Gastroesophageal sphincter (tissue), 4 donors: ENCODE results near the gene FNDC3A. TPM values are rescaled to one million over a fixed set of nuclear protein-coding genes. Genes with fewer than 3 reads are reported as not detected.

ENCODE experiments used
- ATAC-seq: fragments of 150-250 bp; one replicate; pipeline ENCODE4 v1.9.1; 2016; ENCODE audit warnings: mild to moderate bottlenecking, moderate library complexity
- H3K27ac ChIP-seq, 4 donors: fragments of 200-600 bp; sonication (generic) in 3 of 4; 1 replicate in 3 of 4; 2 replicates in 1 of 4; pipeline ENCODE4 v1.5.1; 2016 to 2019
- H3K27me3 ChIP-seq: fragments of 200-600 bp; sonication (generic); one replicate; pipeline ENCODE4 v1.5.1; 2019
- H3K36me3 ChIP-seq, 2 donors: fragments of 200-600 bp; sonication (generic); one replicate each; pipeline ENCODE4 v1.5.1; 2019; ENCODE audit warnings: control low read depth in 1 of 2
- H3K4me1 ChIP-seq, 3 donors: fragments of 200-600 bp; sonication (generic); 1 replicate in 2 of 3; 2 replicates in 1 of 3; pipeline ENCODE4 v1.5.1; 2016 to 2019; ENCODE audit warnings: control low read depth in 2 of 3
- H3K4me3 ChIP-seq, 2 donors: fragments of 200-600 bp; sonication (generic); one replicate each; pipeline ENCODE4 v1.5.1; 2019; ENCODE audit warnings: mild to moderate bottlenecking in 1 of 2, moderate library complexity in 1 of 2
- H3K9me3 ChIP-seq, 3 donors: fragments of 200-600 bp; sonication (generic); one replicate each; pipeline ENCODE4 v1.5.1; 2017 to 2019; ENCODE audit warnings: control low read depth in 2 of 3
- EP300 ChIP-seq: sonication (generic); formaldehyde crosslinking; IDR thresholded peaks from one replicate; pipeline ENCODE4 v1.6.1; 2017; ENCODE audit warnings: antibody characterized with exemption, mild to moderate bottlenecking
- POLR2A ChIP-seq, 2 donors: fragments of 450-650 bp; IDR thresholded peaks; one replicate each; pipeline ENCODE4 v1.6.1; 2017; ENCODE audit warnings: antibody characterized with exemption in 2 of 2, mild to moderate bottlenecking in 2 of 2, moderate library complexity in 1 of 2
- POLR2AphosphoS5 ChIP-seq: sonication (generic); formaldehyde crosslinking; IDR thresholded peaks from one replicate; pipeline ENCODE4 v1.6.1; 2017; ENCODE audit warnings: antibody characterized with exemption
- WGBS, 2 donors: methylation state at CpG; one replicate each; pipeline ENCODE4 v1.1.5; 2018; ENCODE audit warnings: low coverage in 1 of 2; 5-methylcytosine and 5-hydroxymethylcytosine counted together
- total RNA-seq, 4 donors: library from RNA; depleted of rRNA; stranded (reverse); fragments of >200 nt; gene quantifications; one replicate each; pipeline ENCODE4 v1.1.0, GENCODE V29; 2016
- TF ChIP-seq, protein P1 (sequence below), 4 experiments: fragments of 200-600 bp in 2 of 4; fragments of 450-650 bp in 2 of 4; sonication (generic) in 1 of 4; IDR thresholded peaks; one replicate each; pipeline ENCODE4 v1.5.1; 2017 to 2019; ENCODE audit warnings: antibody characterized with exemption in 4 of 4, mild to moderate bottlenecking in 2 of 4, moderate library complexity in 2 of 4

FNDC3A gene
- total RNA-seq, 4 donors from 2014 or later: 36.4 to 55.9 (median 47.8) TPM

DNA sequence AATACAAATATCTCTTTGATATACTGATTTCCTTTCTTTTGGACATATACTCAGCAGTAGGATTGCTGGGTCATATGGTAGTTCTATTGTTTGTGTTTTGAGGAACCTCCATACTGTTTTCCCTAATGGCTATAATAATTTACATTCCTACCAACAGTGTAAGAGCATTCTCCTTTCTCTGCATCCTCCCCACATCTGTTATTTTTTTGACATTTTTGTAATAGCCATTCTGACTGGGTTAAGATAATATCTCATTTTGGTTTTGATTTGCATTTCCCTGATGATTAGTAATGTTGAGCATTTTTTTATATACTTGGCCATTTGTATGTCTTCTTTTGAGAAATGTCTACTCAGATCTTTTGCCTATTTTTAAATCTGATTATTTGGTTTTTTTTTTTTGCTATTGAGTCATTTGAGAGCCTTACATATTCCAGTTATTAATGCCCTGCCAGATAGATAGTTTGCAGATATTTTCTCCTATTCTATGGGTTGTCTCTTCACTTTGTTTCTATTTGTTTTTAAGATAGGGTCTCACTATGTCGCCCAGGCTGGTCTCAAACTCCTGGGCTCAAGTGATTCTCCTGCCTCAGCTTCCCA, 95.7 kb downstream of the FNDC3A start:
- peaks cover 0 to 15% of the 10 kb centered on the region in 2 donors for H3K36me3 ChIP-seq

DNA sequence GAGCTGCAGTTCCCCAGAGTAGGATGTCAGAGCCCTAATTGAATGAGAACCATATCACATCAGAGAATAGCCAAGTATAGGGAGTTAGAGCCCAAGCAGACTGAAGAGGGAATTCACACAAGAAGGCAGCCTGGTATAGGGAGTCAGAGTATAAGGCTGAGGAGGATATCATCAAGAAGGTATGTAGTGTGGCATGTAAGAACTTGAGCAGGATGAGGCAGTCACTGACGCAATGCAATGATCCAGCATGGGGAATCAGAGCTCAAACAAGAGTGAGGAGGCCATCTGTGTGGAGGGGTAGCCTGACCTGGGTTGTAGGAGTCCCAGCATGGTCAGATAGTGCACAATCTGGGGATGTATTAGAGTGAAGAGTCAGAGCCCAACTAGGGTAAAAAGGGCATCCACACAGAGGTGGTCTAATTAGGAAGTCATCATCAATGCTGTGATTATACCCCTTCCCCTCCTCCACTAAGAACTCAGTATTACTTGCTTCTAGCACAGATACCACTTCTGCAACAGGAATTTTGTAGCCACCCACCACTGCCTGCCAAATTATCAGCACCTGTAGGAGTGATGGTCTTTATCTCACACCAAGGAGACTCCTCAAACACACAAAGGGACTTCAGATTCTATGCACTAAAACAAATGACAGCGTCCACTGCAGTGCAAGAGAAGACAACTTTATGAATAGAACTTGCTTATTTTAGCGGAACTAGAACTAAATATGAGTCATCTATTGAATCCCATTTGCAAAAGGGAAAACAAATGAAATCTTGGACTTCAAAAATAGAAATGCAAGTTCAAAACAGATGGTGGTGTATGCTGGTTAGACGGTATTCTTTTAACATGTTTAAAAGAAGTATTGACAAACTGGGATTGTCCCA, 107.2 kb downstream of the FNDC3A start:
- Histone ChIP-seq H3K27ac (no peak overlapping the region), H3K9me3 (no peaks in the 10 kb centered on the region), H3K27me3 (no peaks in the 10 kb centered on the region), H3K36me3 (no peaks in the 10 kb centered on the region), H3K4me1 (no peaks in the 10 kb centered on the region), H3K4me3 (no peak overlapping the region)
- TF ChIP-seq POLR2AphosphoS5 (no peak), EP300 (no peak), POLR2A (IDR thresholded peaks at IDR 0.05) (no peak)
- TF ChIP-seq, protein P1, sequence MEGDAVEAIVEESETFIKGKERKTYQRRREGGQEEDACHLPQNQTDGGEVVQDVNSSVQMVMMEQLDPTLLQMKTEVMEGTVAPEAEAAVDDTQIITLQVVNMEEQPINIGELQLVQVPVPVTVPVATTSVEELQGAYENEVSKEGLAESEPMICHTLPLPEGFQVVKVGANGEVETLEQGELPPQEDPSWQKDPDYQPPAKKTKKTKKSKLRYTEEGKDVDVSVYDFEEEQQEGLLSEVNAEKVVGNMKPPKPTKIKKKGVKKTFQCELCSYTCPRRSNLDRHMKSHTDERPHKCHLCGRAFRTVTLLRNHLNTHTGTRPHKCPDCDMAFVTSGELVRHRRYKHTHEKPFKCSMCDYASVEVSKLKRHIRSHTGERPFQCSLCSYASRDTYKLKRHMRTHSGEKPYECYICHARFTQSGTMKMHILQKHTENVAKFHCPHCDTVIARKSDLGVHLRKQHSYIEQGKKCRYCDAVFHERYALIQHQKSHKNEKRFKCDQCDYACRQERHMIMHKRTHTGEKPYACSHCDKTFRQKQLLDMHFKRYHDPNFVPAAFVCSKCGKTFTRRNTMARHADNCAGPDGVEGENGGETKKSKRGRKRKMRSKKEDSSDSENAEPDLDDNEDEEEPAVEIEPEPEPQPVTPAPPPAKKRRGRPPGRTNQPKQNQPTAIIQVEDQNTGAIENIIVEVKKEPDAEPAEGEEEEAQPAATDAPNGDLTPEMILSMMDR (IDR thresholded peaks at IDR 0.05): no peak
- ATAC-seq: no peak
- 72 to 82% methylated on average over 3 of the region's 4 CpGs for WGBS, 2 donors

More for the DNA sequence above, 95.7 kb downstream of the FNDC3A start:
- no peak overlapping the region for H3K4me3 ChIP-seq
- TF ChIP-seq, protein P1 (IDR thresholded peaks at IDR 0.05): no peak
- no peak for TF ChIP-seq EP300
- no peak for TF ChIP-seq POLR2A (IDR thresholded peaks at IDR 0.05)
- no peak for TF ChIP-seq POLR2AphosphoS5
- H3K9me3 ChIP-seq: no peaks in the 10 kb centered on the region
- ATAC-seq: no peak
- no peak overlapping the region for H3K27ac ChIP-seq
- 88 to 100% methylated on average over 1 of the region's 1 CpG for WGBS, 2 donors
- H3K4me1 ChIP-seq: no peaks in the 10 kb centered on the region
- no peaks in the 10 kb centered on the region for H3K27me3 ChIP-seq

DNA sequence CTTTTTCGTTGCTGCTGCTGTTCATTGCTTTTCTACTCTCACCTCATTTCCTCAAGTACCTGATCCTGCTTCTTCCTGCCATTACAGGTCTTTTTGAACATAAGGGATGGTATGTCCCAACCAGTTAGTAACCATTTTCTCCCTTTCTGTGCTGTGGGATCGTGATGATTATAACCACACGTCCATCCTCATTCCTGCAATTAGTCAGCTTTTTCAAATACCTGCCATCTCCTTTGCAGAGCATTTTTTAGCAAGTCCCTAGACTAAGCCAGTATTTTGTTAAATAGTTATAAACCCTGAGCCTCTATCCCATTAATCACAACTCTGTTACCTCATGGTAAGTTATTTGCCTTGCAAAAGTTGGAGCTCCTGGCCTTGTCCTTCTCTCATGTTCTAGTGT, 109.2 kb downstream of the FNDC3A start:
- Histone ChIP-seq H3K27me3 (no peaks in the 10 kb centered on the region), H3K4me3 (no peak overlapping the region), H3K4me1 (no peaks in the 10 kb centered on the region), H3K9me3 (no peaks in the 10 kb centered on the region), H3K36me3 (no peaks in the 10 kb centered on the region), H3K27ac (no peak overlapping the region)
- WGBS, 2 donors: 72 to 79% methylated on average over 3 of the region's 3 CpGs
- ATAC-seq: no peak
- no peak for TF ChIP-seq POLR2A (IDR thresholded peaks at IDR 0.05)
- no peak for TF ChIP-seq POLR2AphosphoS5
- TF ChIP-seq, protein P1 (IDR thresholded peaks at IDR 0.05): no peak
- TF ChIP-seq EP300: no peak

DNA sequence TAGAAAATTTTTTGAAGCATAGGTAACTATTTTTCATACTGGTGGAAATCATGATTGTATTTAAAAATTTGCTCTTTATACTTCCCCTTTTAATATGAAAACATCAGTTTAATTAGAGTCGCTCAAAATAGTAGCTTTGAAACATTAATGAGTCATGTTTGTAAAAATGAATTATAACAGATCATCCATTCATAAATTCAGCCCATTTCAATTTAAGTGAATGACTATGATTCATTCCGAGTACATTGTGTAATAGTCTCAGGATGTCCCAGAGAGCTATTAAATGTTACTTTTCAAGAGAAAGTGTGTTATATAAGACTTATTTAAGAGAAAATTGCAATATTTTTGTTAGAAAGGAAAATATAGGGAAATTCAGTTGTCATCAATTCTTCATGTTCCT, 111.0 kb downstream of the FNDC3A start:
- peak; percentile 51 for ATAC-seq
- Histone ChIP-seq H3K9me3 (no peaks in the 10 kb centered on the region), H3K36me3 (no peaks in the 10 kb centered on the region), H3K4me1 (no peaks in the 10 kb centered on the region), H3K4me3 (no peak overlapping the region), H3K27me3 (no peaks in the 10 kb centered on the region), H3K27ac (no peak overlapping the region)
- 35 to 51% methylated on average over 2 of the region's 2 CpGs for WGBS, 2 donors
- TF ChIP-seq, protein P1 (IDR thresholded peaks at IDR 0.05): no peak
- TF ChIP-seq POLR2AphosphoS5: peak; percentile 10
